Skin of body (tissue), 2 donors: Measurements from ENCODE around the gene SHC3. TPM values are rescaled to one million over a fixed set of nuclear protein-coding genes. Genes with fewer than 3 reads are reported as not detected.

Experiments
- DNase-seq: peaks from one replicate; lab custom pipeline; 2025; lab: John Stamatoyannopoulos, UW
- total RNA-seq: library from RNA; depleted of rRNA; stranded (reverse); fragments of >200 nt; gene quantifications from one replicate; pipeline ENCODE4 v1.2.3, GENCODE V29; 2014

Gene SHC3
- total RNA-seq, 1 donor from 2014 or later = 0.79 TPM

DNA sequence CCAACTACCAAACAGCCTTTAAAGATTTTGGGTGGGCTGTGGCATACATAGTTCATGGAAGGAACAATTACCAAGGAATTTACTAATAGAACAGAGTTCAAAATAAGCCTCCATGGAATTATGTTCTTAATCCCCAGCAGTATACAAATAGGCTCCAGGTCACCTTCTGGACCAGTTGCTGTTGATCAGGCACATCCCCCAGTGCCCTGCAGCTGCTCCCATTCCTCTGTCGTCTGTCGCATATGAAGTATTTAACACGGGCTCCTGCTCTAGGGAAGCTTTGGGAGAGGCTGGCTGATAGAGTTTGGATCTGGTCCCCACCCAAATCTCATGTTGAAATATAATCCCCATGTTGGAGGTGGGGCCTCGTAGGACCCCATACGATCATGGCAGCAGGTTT lies 17.8 kb downstream of the SHC3 start:
- DNase-seq = no peak

DNA sequence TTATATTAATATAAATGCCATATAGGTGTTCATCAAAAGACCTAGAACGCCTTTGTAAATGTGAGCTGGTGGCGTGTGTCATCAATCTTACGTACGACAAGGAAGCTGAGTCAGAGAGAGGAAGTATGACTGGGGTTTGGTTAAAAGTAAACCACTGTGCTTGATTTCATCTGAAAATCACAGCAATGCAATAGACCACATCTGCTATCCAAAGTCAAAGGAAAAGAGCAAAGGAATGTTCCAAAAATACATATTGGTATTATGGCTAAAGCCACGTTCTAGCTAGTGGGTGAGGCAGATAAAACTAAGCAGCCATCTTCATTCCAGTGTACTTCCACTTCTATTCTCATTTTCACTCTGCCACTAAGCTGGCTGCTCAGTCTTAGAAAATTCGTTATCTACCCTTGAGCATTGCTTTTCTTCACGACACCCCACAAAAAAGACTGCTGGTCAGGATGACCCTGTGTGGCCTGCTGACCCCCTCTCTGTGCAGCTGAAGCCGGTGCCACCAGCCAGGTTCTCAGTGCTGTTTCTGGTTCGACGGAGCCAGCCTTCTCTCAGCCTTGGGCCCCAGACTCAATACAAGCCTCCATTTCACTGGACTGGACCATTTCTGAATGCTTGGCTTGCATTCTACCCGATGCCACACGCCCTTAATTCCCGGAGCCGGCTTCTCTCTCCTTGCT lies 23.8 kb downstream of the SHC3 start:
- no peak for DNase-seq

DNA sequence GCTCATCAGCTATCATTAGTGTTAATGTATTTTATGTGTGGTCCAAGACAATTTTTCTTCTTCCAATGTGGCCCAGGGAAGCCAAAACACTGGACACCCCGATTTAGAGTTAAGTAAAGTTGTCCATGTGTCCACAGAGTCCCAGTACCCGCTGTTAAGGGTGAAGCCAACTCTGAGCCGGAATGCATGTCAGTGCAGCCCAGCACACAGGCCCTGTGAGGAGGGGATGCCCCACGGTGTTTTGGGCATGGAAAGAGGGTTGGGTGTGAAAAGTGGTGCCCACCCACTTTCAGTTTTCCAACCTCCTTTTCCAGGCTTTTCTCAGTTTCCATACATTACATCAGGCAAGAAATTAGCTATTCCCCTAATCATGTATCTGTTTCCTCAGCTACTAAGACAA lies 24.4 kb downstream of the SHC3 start:
- DNase-seq = no peak

DNA sequence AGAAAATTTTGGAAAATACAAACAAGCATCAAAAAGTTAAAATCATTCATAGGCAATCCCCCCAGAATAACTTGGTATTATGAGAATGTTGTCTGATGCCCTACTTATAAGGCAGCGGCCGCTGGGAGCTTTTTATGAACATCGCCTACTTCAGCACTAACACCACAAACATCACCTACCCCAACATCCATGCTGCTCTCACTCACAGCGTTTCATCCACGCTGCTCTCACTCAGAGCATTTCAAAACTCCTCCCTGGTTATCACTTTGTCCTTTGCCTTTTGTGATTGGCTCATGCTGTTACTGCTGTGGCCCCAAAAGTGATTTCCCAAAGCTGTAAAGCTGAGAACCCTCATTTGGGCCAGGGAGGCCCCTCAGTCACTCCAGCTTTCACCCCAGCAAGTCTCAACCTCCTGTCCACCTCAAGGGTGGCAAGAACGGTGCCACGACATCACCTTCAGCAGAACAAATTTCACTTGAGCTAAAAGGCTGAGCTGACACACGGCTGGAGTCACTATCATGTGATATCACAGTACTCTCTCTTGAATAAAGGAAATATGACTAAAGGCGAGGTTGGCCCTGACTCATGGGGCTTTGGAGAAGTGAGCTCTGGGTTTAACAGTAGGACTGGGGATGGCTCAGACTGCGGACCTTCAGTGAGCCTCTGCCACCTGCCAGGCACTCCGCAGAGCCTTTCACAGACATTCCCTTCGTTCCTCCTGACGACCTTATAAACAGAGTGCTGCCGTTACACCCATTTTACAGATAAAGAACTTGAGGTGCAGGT lies 25.2 kb downstream of the SHC3 start:
- DNase-seq = no peak

DNA sequence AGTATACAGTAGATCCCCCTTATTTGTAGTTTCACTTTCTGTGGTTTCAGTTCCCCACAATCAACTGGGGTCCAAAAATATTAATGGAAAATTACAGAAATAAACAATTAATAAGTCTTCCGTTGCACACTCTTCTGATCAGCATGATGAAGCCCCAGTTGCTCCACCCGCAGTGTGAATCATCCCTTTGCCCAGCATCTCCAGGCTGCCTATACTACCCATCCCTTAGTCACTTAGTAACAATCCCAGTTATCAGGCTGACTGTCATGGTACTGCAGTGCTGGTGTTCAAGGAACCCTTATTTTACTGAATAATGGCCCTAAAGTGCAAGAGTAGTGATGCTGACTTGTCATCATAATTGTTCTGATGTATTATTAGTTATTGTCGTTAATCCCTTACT lies 28.9 kb downstream of the SHC3 start:
- DNase-seq = no peak

DNA sequence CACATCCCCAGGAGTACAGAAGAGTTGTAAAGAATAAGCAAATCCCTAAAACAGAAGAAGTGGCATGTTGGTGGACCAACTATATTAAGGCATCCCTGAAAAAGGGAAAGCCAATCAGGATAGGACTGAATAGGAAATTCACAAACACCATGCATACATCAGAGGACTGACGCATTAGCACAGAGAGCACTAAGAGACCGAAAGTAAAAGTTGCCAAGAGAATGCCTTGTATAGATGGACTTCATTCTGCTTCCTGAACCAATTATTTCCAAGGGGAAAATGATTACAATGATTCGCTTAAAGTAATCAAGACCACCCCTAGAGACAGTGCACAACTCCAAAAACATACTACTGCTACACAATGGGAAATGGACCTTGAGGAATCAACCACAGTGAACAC lies 33.5 kb downstream of the SHC3 start:
- no peak for DNase-seq

DNA sequence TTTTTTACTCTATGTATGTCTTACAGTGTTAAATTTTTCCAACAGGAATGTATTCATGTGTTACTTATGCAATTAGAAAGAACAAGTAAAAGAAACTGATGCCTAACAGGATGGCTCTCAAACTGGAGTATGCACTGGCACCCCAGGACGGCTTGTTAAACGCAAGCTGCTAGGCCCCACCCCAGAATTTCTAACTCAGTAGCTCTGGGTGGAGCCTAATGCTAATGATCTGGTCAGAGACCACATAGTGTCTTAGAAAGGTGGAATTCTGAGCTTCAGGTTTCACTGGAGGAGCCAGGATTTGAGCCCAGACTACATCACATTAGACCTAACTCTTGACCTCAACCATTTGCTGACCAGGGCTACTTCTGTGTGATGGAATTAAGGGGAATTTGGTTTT lies 34.4 kb downstream of the SHC3 start:
- no peak for DNase-seq

DNA sequence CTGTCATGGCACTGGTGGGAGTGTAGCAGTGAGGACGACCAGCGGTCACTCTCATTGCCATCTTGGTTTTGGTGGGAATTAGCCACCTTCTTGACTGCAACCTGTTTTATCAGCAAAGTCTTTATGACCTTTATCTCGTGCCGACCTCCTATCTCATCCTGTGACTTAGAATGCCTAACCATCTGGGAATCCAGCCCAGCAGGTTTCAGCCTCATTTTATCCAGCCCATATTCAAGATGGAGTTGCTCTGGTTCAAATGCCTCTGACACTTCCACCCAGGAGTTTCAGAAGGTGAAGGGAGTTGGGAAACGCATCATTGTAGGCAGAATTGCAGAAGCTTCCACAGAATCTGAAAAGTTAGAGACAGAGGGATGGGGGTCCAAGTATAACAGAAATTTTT lies 35.4 kb downstream of the SHC3 start:
- DNase-seq = no peak

DNA sequence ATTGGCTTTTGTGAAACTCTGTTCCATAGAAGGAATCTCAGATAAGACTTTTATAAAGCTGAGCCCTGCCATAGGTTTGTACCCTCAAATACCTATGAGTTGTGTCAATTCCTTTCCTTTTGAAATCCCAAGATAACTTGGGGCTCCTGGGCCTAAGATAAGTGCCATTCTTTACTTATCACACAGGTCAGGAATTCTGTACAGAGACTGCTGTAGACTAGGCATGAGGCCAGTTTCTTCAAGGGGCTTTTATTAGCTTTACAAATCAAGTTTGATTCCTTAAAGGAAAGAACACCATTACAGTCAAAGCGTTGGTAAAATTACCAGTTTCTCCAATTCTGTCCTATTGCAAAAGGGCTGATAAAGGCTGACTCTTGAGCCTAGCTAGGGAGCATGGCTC lies 39.2 kb downstream of the SHC3 start:
- DNase-seq = no peak

DNA sequence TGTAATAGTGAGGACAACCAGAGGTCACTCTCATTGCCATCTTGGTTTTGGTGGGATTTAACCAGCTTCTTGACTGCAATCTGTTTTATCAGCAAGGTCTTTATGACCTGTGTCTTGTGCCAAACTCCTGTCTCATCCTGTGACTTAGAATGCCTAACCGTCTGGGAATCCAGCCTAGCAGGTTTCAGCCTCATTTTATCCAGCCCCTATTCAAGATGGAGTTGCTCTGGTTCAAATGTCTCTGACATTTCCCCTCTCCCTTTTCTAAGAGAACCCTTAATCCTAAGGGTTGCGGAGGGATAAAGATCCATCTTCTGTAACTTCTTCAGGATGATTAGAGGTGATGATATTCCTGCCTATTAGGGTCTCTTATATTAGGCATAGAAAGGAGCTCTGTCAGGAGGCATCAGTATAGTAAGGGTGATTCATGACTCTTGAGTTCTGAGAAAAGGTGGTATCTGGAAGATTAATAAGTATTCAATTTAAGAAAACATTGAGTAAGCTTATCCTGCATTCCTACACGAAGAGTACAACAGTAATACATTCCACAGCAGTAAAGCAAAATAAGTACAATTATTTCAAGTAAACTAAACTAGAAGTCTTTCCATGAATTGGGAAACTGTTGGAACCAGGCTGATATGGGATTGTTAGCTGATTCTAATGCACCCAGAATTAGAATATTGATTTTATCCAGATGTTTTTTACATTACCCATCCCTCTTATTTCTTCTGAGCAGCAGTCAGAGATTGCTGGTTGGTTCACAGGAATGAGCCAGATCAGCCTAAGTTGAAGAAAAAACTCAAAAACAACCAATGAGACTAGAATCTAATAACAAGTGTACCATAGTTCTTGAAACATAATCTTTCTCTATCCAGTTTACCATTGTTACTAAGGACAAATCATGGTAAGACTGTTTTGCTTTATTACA lies 39.9 kb downstream of the SHC3 start:
- DNase-seq = peak; percentile 6

DNA sequence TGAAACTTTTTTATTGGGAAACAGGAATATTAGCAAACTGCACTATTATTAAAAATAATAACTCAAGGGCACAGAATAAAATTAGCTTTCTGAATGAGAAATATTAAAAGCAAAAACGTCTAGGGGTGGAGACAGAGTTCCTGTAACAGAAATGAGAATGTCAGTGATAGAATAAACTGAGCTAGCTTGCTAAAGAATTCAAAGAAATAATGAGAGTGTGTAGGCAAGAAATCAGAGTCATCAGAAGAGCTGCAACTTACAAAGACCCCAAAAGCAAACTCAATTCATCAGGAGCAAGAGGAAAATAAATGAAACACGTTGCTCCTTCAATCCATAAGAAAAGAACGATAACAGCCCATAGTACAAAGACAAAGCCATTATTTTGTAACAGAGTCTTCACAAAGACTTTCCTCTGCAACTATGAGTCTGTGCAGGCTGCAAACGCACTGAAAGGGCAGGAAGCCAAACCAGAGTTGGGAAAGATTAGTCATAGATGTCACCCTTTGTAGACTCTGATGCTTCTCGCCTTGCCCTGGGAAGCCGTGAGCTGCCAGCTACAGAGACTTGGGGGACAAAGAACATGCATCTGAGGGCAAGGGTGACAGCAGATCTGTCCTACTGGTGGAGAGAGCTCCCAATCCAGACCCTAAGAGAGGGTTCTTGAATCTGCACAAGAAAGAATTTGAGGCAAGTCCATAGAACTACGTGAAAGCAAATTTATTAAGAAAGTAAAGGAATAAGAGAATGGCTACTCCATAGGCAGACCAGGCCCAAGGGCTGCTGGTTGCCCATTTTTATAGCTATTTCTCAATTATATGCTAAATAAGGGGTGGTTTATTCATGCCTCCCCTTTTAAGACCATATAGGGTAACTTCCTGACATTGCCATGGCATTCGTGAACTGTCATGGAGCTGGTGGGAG lies 40.8 kb downstream of the SHC3 start:
- DNase-seq = peak; percentile 13

DNA sequence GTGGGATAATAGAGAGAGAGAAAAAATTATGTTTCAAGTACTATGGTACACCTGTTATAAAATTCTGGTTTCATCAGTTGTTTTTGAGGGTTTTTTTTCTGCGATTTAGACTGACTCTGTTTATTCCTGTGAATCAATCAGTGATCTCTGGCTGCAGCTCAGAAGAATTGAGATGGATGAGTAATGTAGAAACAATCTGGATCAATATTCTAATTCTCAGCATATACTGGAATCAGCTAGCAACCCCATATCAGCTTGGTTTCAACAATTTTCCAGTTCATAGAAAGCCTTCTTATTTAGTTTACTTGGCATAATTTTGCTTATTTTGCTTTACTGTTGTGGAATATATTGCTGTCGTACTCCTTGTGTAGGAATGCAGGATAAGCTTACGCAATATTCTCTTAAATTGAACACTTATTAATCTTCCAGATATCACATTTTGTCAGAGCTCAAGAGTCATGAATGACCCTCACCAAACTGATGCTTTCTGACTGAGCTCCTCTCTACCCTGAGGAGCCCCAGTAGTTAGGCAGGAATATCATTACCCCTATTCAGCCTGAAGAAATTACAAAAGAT lies 42.9 kb downstream of the SHC3 start:
- DNase-seq = no peak

DNA sequence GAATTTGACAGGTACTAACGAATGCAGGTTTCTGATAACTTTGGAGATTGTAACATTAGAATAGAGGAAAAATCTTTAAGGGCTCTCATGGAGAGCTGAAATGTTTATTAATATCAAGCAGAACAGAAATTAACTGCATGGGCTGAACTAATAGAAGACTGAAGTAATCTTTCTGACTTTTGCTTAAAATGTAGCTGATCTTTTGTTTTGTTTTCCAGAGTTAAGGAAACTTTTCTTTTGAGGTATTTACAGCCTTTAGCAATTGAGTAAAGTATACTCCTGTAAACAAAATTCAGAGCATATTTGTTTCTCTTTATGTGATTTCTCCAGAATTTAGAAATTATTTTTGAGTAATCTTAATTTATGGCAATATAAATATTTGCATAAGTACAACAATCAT lies 43.9 kb downstream of the SHC3 start:
- DNase-seq = no peak

DNA sequence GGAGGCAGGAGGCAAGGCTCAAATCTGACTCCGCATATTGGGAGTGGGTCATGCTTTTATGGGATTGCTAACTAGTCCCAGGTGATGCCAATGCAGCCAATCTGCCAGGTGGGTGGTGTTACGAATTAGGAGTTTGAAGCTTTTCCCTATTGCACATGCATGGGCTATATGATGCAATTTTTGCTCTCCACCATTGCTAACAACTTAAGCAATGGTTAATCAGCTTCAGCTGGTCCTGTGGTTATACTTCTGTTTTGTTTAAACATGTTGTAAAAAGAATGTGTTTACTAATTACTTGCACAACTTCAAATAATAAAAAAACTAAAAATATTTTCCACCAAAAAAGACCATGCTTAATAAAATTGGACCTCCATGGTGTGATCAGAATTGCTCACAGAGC lies 55.7 kb downstream of the SHC3 start:
- peak; percentile 55 for DNase-seq

DNA sequence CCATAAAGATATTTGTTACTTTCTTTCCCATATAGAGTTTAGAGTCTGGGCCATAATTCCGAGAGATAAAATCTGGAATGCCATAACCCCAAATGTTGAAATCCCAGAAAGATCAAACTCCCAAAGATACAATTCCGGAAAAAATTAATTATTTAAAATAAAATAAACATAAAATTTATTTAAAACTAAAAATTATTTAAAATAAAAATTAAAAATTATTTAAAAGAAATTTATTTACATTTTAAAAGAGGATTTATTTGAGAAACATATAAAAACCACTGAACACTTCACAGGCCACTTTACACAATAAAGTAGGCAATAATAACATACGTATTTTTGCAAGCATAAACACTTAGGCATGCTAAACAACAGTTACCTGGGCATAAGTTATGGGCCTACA lies 57.9 kb downstream of the SHC3 start:
- DNase-seq = no peak

DNA sequence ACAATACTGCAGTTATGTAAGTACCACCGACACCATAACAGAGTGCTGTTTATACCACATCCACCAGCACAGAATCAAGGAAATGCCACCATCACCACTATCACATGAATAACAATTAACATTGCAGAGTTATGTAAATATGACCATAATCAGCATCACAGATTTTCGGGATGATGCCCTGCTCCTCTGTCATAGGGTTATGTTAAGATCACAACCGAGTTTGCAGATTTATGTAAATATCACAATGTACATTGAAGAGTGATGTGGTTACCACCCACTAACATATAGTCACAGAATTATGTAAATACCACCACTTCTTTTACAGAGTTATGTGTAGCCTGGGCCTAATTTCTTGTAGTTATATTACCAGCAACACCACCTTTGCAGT lies 61.8 kb downstream of the SHC3 start:
- no peak for DNase-seq

DNA sequence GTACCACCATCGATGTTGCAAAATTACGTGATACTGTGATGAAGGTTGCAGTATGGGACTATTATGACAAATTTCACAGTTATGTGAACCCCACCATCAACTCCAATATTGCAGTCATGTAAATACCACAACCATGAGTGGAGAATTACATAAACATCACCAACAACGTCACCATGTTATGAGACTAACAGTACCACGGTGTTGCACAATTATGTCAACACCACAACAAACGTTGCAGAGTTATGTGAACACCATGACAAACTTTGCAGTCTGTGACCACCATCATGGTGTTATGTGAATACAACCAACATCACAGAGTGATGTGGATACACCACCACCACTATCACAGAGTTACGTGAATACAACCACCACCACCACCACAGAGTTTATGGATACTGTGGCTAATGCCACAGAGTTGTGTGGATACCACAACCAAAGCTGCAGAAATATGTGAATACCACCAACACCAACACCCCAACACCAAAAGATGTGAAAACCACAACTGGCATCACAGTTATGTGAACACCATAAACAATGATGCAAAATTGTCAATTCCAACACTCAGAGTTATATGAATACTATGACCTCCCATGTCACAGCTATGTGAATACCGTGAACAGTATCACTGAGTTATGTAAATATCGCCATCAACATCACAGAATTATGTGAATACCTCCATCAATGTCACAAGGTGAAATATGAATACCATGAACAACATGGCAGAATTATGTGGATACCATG lies 62.4 kb downstream of the SHC3 start:
- no peak for DNase-seq

DNA sequence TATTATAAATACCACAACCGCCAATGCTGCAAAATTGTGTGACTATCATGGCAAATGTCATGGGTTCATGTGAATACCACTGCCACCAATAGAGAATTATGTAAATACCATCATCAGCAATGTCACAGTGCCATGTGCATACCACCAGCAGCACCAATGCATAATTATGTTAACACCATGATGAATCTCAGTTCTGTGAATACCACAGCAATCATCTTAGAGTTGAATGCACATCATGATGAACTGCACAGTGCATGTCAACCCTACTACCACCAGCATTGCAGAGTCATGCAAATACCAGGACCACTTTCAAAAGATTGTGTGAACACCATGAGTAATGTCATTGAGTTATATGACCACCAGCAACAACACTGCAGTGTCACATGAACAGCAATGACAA lies 63.2 kb downstream of the SHC3 start:
- DNase-seq = no peak

DNA sequence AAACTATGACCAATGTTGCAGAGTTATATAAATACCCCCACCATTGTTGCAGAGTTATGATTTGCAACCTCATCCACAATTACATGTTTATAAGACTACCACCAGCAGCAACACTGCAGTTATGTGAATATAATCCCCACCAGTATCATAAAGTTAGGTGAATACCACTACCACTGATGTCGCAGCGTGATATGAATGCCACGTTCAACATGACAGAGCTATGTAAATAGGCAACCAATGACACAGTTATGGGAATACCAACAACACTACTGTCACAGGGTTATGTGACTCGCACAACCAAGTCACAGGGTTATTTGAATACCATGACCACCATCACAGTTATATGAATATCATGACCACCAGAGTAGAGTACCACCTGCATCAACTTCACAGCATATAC lies 63.9 kb downstream of the SHC3 start:
- DNase-seq = no peak

DNA sequence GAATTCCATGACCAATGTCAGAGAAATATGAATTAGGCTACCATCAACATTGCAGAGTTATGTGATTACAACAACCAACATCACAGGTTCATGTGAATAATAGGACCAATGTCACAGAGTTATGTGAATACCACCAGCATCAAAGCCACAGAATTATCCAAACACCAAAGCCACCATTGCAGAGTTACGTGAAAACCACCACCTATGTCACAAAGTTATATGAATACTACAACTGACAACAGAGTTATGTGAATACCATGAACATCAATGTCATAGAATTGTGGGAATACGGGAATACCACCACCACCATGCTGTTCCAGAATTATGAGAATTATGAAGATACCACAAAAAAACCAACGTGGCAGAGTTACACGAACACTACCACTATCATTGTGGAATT lies 64.8 kb downstream of the SHC3 start:
- DNase-seq = no peak
